ENCODE measurements around the gene SIK3.

SIK3 gene

GRCh38 chr11:116832350-116833290, 265.6 kb downstream of the SIK3 start:
- DNase-seq (ENCODE audit: extremely low read depth, low read depth), result no peak
- no peak for TF ChIP-seq CTCF (IDR thresholded peaks at IDR 0.05; ENCODE audit: low read depth, low read length)

- no peak for DNase-seq (ENCODE audit: extremely low read depth, low read depth)
- no peak for TF ChIP-seq CTCF (IDR thresholded peaks at IDR 0.05; ENCODE audit: low read depth, low read length)
Observed at GRCh38 chr11:116831790-116832349, 266.4 kb downstream of the SIK3 start.

- no peak for TF ChIP-seq CTCF (IDR thresholded peaks at IDR 0.05; ENCODE audit: low read depth, low read length)
- no peak for DNase-seq (ENCODE audit: extremely low read depth, low read depth)
Observed at GRCh38 chr11:116830184-116830912, 267.9 kb downstream of the SIK3 start.

GRCh38 chr11:116829525-116830183, 268.6 kb downstream of the SIK3 start, which contains the start of gene APOC3:
Gene APOC3 (plus strand): TSS chr11:116829907. CDS start chr11:116830583, 676 bp downstream.
- TF ChIP-seq CTCF (IDR thresholded peaks at IDR 0.05; ENCODE audit: low read depth, low read length), result no peak
- DNase-seq (ENCODE audit: extremely low read depth, low read depth), result no peak

GRCh38 chr11:116828632-116829524, 269.4 kb downstream of the SIK3 start:
- TF ChIP-seq CTCF (IDR thresholded peaks at IDR 0.05; ENCODE audit: low read depth, low read length), result no peak

GRCh38 chr11:116827461-116827860, 270.8 kb downstream of the SIK3 start:
- DNase-seq (ENCODE audit: extremely low read depth, low read depth), result no peak
- TF ChIP-seq CTCF (IDR thresholded peaks at IDR 0.05; ENCODE audit: low read depth, low read length), result no peak

More at GRCh38 chr11:116828632-116829524, 269.4 kb downstream of the SIK3 start:
- DNase-seq (ENCODE audit: extremely low read depth, low read depth), result no peak

Data from AG09319 (cell line).